ENCODE measurements around the gene COX20.

GRCh38 chr1:244836584-244836983 is 1.1 kb downstream of the COX20 start:
- TF ChIP-seq POLR2AphosphoS5 (IDR thresholded peaks at IDR 0.05; ENCODE audit: low read depth, low read length) (no peak), CTCF (IDR thresholded peaks at IDR 0.05) (no peak), SMC3 (IDR thresholded peaks at IDR 0.05; ENCODE audit: low read depth, low read length) (no peak), ZBTB33 (IDR thresholded peaks at IDR 0.05; ENCODE audit: borderline replicate concordance, low read depth) (no peak), JUND (IDR thresholded peaks at IDR 0.05) (no peak)
